HG02973 (cell line): ENCODE data around the gene ARID3B.
"Not testable (repeated sequence)": the region's sequence is repeated elsewhere in the genome, so short reads cannot be mapped to it uniquely, and the experiment has no call there.

Experiments used
- ATAC-seq: cut with Tn5 transposase; IDR thresholded peaks from one replicate; pipeline ENCODE4 v1.9.1; 2021; ENCODE audit warnings: moderate library complexity; ENCODE audit not compliant: unreplicated experiment

Gene ARID3B

DNA sequence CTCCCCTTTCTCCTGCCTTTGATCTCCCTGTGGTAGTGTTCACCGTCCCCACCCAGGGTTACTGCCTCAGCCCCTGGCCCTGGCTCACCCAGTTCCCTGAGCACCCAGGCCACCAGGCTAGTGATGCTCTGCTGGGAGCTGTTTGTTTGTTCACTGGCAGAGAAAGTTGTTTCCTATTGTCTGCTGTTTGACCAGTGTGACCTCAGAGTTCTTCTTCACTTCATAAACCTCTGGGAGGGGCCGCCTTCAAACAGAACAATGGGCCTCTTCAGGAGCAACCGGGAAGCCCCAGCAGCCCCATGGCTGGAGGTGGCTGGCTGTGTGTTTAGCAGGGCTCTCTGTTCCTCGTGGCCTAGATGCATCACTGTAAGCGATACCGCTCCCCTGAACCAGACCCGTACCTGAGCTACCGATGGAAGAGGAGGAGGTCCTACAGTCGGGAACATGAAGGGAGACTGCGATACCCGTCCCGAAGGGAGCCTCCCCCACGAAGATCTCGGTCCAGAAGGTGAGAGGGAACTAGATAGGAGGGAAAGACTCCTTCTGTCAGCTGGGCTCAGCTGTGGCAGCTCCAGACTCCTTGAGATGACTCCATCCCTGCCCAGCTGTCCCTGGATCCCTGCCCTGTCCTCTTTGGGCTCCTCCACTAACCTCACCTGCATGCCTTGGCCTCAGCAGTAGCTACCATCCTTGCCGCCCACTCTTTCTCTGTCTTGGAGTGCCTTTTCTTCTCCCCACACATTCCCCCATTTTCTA is 78.0 kb downstream of the ARID3B start:
- no peak for ATAC-seq

DNA sequence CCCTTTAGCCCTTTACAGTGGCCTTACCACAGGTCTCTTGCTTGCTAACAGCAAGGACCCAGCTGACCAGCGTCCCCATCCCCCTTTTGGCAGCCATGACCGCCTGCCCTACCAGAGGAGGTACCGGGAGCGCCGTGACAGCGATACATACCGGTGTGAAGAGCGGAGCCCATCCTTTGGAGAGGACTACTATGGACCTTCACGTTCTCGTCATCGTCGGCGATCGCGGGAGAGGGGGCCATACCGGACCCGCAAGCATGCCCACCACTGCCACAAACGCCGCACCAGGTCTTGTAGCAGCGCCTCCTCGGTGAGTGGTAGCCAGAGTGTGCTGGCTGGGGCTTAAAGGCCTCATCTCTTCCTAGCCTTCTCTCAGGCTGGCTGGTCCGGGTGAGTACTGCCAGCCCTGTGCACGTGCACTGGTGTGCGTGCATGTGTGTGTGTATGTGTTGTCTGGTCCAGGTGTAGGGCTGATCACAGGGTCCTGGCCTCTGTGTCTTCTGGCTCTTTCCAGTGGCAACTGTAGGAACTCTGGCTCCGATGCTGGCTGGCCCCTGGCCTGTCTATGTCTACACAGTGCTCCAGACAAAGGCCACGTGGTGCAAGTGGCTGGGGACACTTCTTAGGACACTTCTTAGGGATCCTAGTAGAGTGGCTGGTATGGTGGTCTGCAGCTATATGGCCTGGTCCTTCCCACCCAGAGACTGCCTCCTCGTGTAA is 79.1 kb downstream of the ARID3B start:
- ATAC-seq, result no peak

DNA sequence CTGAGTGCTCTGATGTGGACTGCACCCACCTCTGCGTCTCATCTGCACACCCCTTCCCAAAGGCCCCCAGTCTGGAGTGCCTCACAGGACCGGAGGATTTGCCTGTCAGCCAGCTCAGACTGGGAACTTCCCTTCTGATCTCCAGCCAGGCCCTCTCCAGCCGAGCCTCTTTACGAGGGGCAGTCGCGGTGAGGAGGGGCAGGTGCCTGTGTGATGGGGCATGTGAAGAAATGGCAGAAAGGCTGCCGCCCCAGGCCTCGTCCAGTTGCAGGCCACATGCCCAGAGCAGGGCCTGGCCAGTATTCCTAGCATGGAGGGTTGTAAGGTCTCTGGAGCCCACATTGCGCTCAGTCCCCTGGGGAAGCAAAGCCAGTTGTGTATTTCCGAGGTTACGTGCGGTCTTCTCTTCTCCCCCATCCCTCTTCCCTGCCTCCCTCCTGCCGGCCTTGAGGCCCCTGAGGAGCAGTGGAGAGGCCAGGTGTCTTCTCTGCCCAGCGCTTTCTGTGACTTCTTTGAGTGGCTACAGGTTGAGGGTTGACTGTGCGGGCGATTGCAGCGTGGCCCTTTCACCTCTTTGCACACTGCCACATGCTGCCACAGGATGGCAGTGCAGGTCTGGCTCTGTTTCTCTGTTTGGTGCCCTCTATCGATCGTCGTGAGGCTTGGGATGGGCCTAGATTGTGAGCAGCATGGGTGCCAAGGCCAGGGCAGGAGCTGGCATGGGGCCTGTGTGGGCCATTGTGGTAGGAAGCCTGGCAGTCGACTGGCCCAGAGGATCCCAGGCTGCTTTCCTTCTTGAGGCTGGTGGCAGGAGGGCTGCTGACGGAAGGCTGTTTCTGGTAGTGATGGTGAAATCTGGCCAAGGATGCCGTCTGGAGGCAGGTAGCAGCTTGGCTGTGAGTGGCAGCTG is 79.9 kb downstream of the ARID3B start:
- no peak for ATAC-seq

DNA sequence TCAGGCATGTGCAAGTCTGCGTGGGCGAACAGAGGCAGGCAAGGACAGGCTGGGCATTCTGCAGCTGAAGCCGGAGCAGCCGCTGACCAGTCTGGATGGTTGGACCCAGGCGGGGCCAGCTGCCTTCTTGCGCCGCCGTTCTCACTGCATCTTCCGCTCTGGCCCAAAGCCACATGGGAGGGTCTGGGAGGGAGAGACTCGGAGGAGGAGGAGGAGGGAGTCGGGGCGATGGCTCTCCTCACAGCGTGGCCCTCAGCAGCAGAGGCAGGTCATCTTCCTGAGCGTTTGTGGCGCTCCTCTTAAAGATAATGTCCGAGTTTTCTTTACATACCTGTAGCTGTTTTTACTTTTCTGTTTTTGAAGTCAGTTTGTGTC is 80.5 kb downstream of the ARID3B start:
- ATAC-seq, result no peak

DNA sequence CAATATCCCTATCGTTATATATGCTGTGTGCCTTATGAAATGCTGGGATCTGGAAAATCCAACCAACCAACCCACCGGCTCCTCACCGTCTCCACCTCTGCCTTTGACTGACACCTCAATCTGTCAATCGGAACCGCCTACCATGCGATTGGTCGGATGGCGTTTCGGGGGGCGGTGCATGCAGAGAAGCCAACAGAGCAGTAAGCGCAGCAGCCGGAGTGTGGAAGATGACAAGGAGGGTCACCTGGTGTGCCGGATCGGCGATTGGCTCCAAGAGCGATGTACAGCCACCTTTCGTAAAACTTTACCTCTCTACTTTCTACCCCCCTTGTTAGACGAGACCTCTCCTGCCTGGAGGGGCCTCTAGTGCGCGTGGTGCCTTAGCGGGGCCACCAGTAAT is 80.9 kb downstream of the ARID3B start:
- no peak for ATAC-seq

DNA sequence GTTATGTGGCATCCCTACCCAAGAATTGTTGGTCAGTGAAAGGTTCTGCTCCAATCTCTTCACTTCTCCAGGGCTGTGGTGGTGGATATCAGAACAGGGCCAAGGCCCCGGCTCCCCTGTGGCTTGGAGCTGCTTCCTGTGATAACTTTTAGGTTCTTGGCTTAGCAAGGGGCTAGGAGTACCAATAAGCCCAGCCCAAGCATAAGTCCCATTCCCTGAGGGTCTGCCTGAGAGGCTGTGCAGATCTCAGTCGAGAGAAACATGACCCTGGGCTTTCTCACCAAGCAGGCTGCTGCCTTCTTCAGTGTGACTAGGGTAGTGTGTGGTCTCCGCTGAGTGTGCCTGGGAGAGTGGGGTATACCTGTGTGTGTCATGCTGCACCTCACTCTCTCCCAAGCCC is 81.7 kb downstream of the ARID3B start:
- ATAC-seq, result no peak

DNA sequence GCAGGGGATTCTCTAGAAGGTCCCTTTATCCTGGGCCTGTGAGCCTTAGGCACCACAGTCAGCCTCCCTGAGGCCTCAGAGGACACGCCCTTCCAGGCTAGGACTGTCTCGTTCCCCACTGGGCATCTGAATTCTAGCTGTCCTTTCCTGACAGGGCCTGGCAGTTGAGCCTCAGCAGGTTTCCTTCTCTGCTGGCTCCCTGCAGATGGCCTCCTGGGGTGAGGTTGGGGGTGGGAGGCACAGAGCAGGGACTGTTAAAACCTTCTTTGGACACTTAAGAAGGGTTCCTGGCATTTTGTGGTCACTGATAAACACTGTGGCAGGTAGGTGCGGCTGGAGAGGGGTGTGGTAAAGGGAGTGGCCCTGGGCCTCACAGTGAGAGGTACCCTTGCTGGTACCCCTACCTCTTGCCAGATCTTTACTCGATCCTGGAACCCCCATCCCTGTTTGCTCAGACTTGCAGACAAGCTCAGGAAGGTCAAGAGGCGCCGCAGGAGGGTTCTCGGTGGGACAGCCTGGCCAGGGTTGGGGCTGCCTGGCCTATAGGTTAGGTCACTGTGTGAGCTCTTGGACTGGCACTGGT is 83.1 kb downstream of the ARID3B start:
- no peak for ATAC-seq

DNA sequence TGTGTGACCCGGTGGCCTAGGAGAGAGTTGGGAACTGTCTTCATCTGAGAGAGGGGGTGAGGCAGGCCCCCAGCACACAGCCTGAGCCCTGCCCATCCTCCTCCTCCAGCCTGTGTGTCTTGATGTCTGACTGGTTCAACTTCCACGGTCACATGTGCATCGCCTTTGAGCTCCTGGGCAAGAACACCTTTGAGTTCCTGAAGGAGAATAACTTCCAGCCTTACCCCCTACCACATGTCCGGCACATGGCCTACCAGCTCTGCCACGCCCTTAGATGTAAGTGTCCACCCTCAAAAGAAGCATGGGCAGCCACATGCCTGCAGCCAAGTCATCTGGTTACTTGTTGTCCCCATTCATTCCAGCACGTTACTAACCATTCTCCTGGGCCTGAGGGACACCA is 84.7 kb downstream of the ARID3B start:
- ATAC-seq, result no peak

DNA sequence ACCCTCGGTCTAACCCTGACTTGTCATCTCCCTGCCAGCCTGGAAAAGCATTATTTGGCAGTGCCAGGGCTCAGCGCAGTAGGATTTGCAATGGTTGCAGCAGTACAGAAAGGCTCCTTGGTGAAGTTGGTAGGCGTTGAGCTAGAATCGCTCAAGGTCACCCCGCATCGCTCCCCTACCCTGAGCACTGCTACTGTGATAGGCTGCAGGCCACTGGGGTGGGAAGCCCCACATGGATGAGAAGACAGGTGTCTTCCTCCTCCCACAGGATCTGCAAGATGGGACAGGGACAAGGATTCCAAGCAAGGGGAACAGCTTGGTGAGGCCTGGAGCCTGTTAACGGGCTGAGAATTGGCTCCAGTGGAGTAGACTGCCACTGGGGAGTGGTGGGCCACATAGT is 85.3 kb downstream of the ARID3B start:
- ATAC-seq, result no peak

DNA sequence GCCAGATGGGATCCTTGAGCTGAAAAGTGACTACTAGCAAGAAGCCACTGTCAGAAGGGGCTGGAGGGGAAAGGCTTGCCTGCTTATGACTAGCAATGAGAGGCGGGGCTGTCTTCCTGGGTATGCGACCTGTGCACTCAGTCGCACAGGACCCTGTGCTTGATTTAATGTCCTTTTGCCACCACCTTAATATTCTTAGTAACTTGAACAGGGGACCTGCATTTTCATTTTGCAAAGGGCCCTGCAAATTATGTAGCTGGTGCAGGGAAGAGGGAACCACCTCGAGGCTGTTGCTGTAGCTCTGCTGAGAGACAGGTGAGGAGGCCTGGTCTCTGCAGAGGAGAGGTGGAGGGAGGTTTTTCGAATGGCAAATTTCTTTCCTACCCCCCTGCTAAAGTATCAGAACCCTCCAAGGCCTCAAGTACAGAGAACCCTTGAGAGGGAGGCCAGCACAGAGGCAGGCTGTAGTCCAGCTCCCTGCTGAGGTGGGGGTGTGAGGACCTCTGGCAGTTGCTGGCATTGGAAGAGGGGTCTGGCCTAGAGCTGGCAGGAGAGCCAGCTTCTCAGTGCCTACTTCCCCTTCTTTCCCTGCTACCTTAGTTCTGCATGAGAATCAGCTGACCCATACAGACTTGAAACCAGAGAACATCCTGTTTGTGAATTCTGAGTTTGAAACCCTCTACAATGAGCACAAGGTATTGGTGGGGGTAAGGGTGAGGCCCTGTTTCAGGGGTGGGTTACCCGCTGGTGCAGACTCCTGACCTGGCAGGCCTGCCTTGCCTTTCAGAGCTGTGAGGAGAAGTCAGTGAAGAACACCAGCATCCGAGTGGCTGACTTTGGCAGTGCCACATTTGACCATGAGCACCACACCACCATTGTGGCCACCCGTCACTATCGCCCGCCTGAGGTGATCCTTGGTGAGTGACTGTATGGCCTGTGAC is 86.0 kb downstream of the ARID3B start:
- ATAC-seq, result no peak

DNA sequence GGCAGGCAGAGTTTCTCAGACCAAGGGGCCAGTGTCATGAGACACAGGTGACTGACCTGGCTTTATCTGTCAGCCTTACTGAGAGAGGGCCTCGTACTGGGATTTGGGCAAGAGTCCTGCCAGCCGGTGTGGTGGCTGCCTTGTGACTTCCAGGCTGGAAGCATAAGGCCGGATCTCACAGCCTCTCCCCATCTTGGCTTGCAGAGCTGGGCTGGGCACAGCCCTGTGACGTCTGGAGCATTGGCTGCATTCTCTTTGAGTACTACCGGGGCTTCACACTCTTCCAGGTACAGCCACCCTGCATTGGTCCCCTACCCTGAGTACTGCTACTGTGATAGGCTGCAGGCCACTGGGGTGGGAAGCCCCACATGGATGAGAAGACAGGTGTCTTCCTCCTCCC is 86.7 kb downstream of the ARID3B start:
- ATAC-seq, result no peak

DNA sequence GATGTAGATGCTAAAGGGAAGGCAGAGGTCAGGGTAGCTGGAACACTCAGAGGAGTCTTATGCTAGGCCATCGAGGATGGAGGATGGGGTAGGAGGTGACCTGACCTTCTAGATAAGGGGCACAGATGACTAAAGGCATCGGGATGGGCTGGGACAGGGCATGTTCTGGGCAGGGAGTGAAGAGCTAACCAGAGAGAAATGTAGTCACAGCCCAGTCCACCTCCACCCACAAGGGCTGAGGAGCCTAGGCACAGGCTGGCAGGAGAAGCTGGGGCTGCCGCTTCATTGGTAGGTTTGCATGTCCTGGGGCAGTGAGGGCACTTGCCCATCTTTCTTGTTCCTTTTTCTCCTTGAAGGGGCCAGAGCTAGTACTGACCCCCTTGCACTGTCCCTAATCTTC is 87.2 kb downstream of the ARID3B start:
- ATAC-seq, result no peak

DNA sequence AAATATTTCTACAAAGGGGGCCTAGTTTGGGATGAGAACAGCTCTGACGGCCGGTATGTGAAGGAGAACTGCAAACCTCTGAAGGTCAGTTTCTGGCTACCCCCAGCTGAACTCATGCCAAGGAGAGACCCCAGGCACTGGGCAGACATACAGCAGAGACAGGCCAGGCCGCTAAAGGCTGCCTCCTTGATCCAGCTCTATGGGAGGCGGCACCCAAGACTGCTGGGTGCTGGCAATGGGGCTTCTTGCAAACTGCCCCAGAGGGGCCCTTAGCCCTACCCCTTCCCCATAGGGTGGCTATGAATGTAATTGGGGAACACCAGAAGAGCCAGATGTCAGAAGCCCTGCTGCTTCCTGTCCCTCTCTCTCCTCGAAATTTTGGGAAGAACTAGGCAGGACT is 87.9 kb downstream of the ARID3B start:
- no peak for ATAC-seq

DNA sequence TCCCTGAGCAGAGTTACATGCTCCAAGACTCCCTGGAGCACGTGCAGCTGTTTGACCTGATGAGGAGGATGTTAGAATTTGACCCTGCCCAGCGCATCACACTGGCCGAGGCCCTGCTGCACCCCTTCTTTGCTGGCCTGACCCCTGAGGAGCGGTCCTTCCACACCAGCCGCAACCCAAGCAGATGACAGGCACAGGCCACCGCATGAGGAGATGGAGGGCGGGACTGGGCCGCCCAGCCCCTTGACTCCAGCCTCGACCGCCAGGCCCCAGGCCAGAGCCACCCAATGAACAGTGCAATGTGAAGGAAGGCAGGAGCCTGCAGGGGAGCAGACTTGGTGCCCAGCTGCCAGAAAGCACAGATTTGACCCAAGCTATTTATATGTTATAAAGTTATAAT is 88.7 kb downstream of the ARID3B start:
- ATAC-seq, result not testable (repeated sequence)

DNA sequence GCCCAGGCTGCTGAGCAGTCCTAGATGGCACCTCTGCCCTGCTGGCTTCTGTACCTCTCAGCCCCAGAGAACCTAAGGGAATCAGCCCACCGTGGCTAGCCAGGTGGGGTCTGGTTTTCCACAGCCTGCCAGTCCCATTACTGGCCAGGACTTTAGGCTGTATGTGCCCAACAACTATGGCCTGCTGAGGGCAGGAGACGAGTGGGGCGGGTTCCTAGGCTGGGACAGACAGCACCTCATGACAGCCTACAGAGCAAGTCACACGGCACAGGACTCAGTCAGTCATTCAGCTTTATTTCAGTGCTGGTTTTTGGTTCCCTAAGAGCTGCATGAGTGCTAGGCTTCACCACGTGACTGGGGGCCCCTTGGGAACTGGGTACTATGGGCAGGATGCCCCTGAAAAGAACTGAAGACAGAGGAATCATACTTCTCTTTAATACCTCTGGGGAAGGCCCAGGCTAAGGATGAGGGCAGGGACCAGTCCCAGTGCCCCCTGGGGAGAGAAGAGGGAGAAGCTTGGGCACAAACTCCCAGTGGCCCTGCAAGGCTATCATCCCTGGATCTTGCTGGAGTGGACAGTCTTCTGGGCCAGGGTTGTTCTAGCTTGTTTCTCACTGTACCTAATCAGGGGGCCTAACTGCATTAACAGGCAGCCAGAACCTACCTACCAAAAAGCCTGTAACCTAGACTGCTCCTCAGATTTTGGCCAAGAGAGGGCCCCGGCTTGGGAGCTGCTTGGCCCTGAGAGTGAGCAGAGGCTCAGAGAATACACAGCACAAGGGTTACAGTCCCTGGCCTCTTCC is 89.5 kb downstream of the ARID3B start:
- ATAC-seq, result no peak

DNA sequence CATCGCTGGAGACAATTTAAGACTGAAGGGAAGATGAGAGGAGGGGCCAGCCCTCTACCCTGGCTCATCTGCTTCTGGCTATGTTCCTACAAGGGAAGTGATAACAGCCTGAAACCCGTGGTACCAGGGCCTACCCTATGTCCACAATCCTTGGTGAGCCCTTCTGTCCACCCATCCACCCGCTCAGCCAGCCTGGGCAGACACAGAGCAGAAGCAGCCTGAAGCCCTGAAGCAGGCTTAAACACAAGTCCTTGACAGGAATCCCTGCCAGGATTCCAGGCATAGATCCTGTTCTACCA is 90.0 kb downstream of the ARID3B start:
- ATAC-seq, result no peak

DNA sequence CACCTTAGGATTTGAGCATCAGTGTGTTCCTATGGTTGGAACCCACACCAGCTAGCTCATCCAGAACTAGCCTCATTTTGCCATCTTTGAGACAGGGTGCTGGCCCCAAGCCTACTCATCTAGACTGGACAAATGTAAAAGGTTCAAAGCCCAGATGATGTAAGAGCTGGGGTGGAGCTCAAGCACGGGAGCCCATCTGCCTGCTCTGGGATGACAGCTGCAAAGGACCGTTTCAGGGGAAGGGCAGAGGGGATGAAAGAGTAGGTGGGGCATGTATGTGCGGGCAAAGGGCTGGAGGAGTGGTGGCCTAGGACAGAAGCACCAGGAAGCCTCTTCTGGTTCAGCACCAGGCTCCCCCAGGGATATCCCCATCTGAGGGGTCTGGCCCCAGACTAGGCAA is 90.4 kb downstream of the ARID3B start:
- no peak for ATAC-seq

DNA sequence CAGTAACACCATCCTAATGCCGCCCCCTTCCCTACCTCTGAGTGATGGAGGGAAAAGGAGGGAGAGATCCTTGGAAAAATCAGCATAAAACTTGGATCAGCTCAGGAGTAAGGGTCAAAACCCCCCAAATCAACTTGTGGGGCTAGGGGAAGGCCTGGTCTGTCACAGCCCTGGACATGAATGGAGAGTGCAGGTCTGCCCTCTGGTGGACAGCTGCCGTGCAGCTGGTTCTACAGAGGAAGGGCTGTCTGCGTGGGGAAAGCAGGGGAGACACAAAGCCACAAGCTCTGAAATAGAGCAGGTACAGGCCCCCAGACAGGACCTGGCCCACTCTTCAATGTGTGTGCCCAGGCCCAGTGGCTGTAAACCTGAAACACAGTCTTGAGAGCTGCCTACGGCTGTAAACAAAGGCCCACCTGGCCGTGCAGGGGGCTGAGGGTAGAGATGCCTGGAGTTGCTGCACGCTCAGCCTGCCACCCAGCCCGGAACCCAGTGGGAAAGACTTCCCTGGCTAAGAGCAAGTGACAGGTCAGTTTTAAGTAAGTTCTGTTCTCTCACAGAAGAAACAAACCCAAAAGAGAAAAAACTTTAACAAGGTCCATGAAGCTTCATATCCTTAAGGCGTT is 91.0 kb downstream of the ARID3B start:
- no peak for ATAC-seq

DNA sequence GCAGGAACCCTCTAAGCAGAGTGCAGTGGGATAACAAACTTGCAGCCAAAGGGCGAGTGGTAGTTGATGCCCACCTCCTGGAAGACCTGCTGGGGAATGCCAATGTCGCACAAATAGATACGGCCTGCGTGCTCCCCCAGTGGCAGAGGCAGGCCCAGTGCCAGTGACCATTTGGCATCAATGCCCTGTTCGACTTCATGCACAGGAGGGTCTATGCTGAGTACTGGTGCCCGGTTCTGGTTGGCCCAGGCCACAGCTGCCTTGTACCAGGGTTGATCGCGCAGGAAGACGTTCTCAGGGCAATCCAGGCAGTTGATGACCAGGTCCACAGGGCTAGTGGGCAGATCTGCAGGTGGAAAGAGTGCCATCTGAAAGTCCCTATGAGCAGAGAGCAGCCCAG is 91.6 kb downstream of the ARID3B start:
- no peak for ATAC-seq
